ENCODE measurements around the gene CACNA1I.

The CACNA1I gene

GRCh38 chr22:39664485-39665200 is 94.1 kb downstream of the CACNA1I start:
- peak in 1 of 2 donors; percentile 21 for DNase-seq (ENCODE audit: extremely low read depth in 1 of 2, low read depth in 1 of 2)

- no peak for DNase-seq (ENCODE audit: extremely low read depth in 1 of 2, low read depth in 1 of 2)
Measured at GRCh38 chr22:39665229-39665628, 94.7 kb downstream of the CACNA1I start.

- no peak for DNase-seq (ENCODE audit: extremely low read depth in 1 of 2, low read depth in 1 of 2)
Measured at GRCh38 chr22:39665661-39666431, 95.3 kb downstream of the CACNA1I start.

- no peak for DNase-seq (ENCODE audit: extremely low read depth in 1 of 2, low read depth in 1 of 2)
Measured at GRCh38 chr22:39666495-39666894, 95.9 kb downstream of the CACNA1I start.

- no peak for DNase-seq (ENCODE audit: extremely low read depth in 1 of 2, low read depth in 1 of 2)
Measured at GRCh38 chr22:39666926-39667325, 96.4 kb downstream of the CACNA1I start.

GRCh38 chr22:39669432-39669831 is 98.9 kb downstream of the CACNA1I start:
- DNase-seq (ENCODE audit: extremely low read depth in 1 of 2, low read depth in 1 of 2): no peak

GRCh38 chr22:39671936-39672335 is 101.4 kb downstream of the CACNA1I start:
- no peak for DNase-seq (ENCODE audit: extremely low read depth in 1 of 2, low read depth in 1 of 2)

GRCh38 chr22:39674536-39674935 is 104.0 kb downstream of the CACNA1I start:
- DNase-seq (ENCODE audit: extremely low read depth in 1 of 2, low read depth in 1 of 2): no peak

- no peak for DNase-seq (ENCODE audit: extremely low read depth in 1 of 2, low read depth in 1 of 2)
Measured at GRCh38 chr22:39675947-39676346, 105.4 kb downstream of the CACNA1I start.

- DNase-seq (ENCODE audit: extremely low read depth in 1 of 2, low read depth in 1 of 2): no peak
Measured at GRCh38 chr22:39677967-39678366, 107.4 kb downstream of the CACNA1I start.

GRCh38 chr22:39678862-39679490 is 108.4 kb downstream of the CACNA1I start:
- no peak for DNase-seq (ENCODE audit: extremely low read depth in 1 of 2, low read depth in 1 of 2)

GRCh38 chr22:39679652-39680051 is 109.1 kb downstream of the CACNA1I start:
- DNase-seq (ENCODE audit: extremely low read depth in 1 of 2, low read depth in 1 of 2): no peak

GRCh38 chr22:39680486-39680885 is 109.9 kb downstream of the CACNA1I start:
- DNase-seq (ENCODE audit: extremely low read depth in 1 of 2, low read depth in 1 of 2): no peak

GRCh38 chr22:39681038-39681861 is 110.7 kb downstream of the CACNA1I start:
- no peak for DNase-seq (ENCODE audit: extremely low read depth in 1 of 2, low read depth in 1 of 2)

- DNase-seq (ENCODE audit: extremely low read depth in 1 of 2, low read depth in 1 of 2): no peak
Measured at GRCh38 chr22:39682994-39683393, 112.4 kb downstream of the CACNA1I start.

- no peak for DNase-seq (ENCODE audit: extremely low read depth in 1 of 2, low read depth in 1 of 2)
Measured at GRCh38 chr22:39683639-39684038, 113.1 kb downstream of the CACNA1I start.

- no peak for DNase-seq (ENCODE audit: extremely low read depth in 1 of 2, low read depth in 1 of 2)
Measured at GRCh38 chr22:39684702-39685281, 114.2 kb downstream of the CACNA1I start.

- DNase-seq (ENCODE audit: extremely low read depth in 1 of 2, low read depth in 1 of 2): no peak
Measured at GRCh38 chr22:39685336-39686177, 115.0 kb downstream of the CACNA1I start.

GRCh38 chr22:39686178-39686620 is 115.6 kb downstream of the CACNA1I start:
- DNase-seq (ENCODE audit: extremely low read depth in 1 of 2, low read depth in 1 of 2): no peak
